ENCODE data around the gene IFNB1.

IFNB1 gene

GRCh38 chr9:21060919-21061561 lies 16.7 kb downstream of the IFNB1 start:
- DNase-seq, result peak; percentile 62

GRCh38 chr9:21056931-21057330 lies 20.8 kb downstream of the IFNB1 start:
- no peak for DNase-seq

- DNase-seq, result peak; percentile 24
These were observed 23.9 kb downstream of the IFNB1 start for GRCh38 chr9:21053851-21054250.

GRCh38 chr9:21047281-21047691 lies 30.5 kb downstream of the IFNB1 start:
- DNase-seq, result peak; percentile 96

GRCh38 chr9:21043841-21044240 lies 33.9 kb downstream of the IFNB1 start:
- no peak for DNase-seq

GRCh38 chr9:21042466-21042865 lies 35.3 kb downstream of the IFNB1 start:
- DNase-seq, result no peak

GRCh38 chr9:21039302-21039701 lies 38.4 kb downstream of the IFNB1 start:
- DNase-seq, result no peak

- DNase-seq, result no peak
These were observed 40.5 kb downstream of the IFNB1 start for GRCh38 chr9:21037278-21037677.

- no peak for DNase-seq
These were observed 45.9 kb downstream of the IFNB1 start for GRCh38 chr9:21031808-21032183.

GRCh38 chr9:21031091-21031807 lies 46.5 kb downstream of the IFNB1 start, which contains the start of gene HACD4:
Gene HACD4 (minus strand): TSS chr9:21031640. CDS start chr9:21031590, 50 bp downstream.
- DNase-seq, result peak; percentile 88

- DNase-seq, result peak; percentile 83
These were observed 47.2 kb downstream of the IFNB1 start for GRCh38 chr9:21030389-21031035.

- DNase-seq, result no peak
These were observed 48.1 kb downstream of the IFNB1 start for GRCh38 chr9:21029661-21030060.

GRCh38 chr9:21028466-21028865 lies 49.3 kb downstream of the IFNB1 start:
- no peak for DNase-seq

- DNase-seq, result no peak
These were observed 50.4 kb downstream of the IFNB1 start for GRCh38 chr9:21027295-21027694.

Data from hematopoietic multipotent progenitor cell treated with erythropoietin and hydrocortisone succinate and interleukin-3 and kit ligand, for 4 days (in vitro differentiated cells).